Activated naive CD4-positive, alpha-beta T cell treated with anti-CD3 and anti-CD28 coated beads, Interleukin-2, amount 50 U/mL, for 72 hours (primary cell): ENCODE measurements around the gene RASL10B. TPM values are rescaled to one million over a fixed set of nuclear protein-coding genes. Genes with fewer than 3 reads are reported as not detected.

Experiments used
- ATAC-seq, 2 donors: fragments of 150-1000 bp; cut with Tn5 transposase; 2 replicates each; pipeline ENCODE4 v1.10.0; 2021; ENCODE audit warnings: mild to moderate bottlenecking in 2 of 2, moderate library complexity in 2 of 2
- DNase-seq, 2 donors: peaks; one replicate each; pipeline ENCODE4 v3.0.0; 2021 to 2022; ENCODE audit warnings: low spot score in 2 of 2
- H3K27ac Mint-ChIP-seq, 2 donors: one replicate each; pipeline ENCODE4 v1.8.0; 2022; ENCODE audit warnings: mild to moderate bottlenecking in 2 of 2, mixed read lengths in 2 of 2
- H3K36me3 Mint-ChIP-seq, 2 donors: one replicate each; pipeline ENCODE4 v1.8.0; 2022; ENCODE audit warnings: mixed read lengths in 2 of 2
- H3K9me3 Mint-ChIP-seq, 2 donors: one replicate each; pipeline ENCODE4 v1.8.0; 2022; ENCODE audit warnings: mixed read lengths in 2 of 2
- total RNA-seq, 2 donors: library from RNA; stranded (reverse); gene quantifications; one replicate each; pipeline ENCODE4 v1.2.3, GENCODE V29; 2022

The RASL10B gene
- total RNA-seq, 2 donors from 2014 or later: 1.1 TPM; not detected in 1

DNA sequence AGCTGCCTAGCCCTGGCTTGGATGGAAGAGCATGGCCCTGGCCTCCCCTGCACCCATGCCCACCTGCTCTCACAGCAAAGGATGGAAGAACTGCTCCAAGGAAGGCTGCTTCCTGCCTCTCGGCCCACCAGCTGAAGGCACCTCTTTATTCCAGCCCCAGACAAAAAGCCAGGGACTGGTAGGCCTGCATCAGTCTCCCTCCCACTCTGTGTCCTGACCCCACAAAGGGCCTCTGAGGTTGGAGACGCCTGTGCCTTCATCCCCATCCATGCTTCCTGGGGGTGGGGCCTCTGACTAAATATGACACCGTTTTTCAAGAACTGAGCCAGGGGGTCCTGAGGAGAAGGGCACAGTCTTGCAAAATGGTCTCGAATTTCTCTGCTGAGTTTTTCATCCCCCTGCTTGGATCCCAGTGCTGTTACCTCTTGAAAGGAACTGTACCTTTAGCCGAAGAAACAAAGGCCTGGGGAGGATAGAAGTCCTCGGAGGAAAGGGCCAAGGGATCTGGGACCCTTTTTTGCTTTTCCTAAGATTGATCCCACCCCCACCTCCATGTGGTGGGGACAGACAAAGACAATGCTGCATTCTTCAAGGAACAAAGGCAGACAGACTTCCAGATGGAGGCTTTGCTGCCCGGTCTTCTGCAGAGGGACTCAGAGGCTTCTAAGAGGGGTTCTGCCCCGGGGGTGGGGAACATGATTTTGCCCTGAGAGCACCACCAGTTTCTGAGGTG lies 34.5 kb downstream of the RASL10B start:
- Mint-ChIP-seq H3K36me3 (no peaks in the 10 kb centered on the region), H3K27ac (no peak overlapping the region), H3K9me3 (no peaks in the 10 kb centered on the region)
- no peak for DNase-seq
- ATAC-seq: no peak

GRCh38 chr17:35766489-35766877 lies 35.0 kb downstream of the RASL10B start:
- H3K36me3 Mint-ChIP-seq: no peaks in the 10 kb centered on the region
- ATAC-seq (no peak), DNase-seq (no peak)
- no peaks in the 10 kb centered on the region for H3K9me3 Mint-ChIP-seq
- no peak overlapping the region for H3K27ac Mint-ChIP-seq

DNA sequence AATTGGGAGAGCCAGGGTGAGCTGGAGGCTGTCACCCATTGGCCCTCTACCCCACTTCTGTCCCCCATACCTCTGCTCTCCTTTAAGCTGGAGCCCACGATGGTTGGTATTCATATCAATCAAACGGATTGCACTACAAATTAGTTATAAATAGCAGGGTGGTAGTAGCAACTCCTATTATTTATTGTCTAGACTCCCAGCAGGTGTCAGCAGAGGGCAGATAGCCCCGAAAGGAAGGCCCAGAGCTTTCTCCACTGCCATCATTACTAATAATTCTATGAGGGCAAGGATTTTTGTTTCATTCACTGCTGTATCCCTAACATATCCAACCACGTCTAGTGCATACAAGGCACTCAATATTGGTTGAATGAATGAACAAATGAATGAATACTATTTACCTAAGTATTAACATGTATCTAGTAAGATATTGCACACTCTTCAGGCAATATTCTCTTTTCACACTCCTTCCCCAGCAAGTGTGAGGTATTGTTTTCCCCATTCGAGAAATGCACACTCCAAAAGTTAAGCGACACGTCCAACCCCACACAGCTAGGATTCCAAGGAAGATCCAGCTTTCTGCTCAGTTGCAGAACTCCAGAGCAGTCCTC lies 35.6 kb downstream of the RASL10B start:
- no peak overlapping the region for H3K27ac Mint-ChIP-seq
- ATAC-seq: no peak
- no peaks in the 10 kb centered on the region for H3K9me3 Mint-ChIP-seq
- no peaks in the 10 kb centered on the region for H3K36me3 Mint-ChIP-seq
- DNase-seq: no peak

DNA sequence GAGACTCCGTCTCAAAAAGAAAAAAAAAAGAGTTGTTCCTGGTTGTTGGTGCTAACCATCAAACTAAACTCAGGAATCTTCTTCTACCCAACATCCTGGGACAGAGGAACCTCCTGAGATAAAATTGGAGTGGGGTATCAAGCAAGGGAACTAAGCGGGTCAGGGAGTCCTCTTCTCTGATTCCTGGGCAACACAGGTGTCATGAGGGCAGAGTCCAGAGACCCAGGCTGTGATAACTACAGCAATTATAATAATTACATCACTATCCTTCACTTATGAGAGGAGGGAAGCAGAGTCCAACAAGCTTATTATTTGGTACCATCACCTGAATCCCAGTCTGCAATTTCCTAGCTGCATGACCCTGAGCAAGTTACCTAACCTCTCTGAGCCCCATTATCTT lies 37.4 kb downstream of the RASL10B start:
- Mint-ChIP-seq H3K9me3 (no peaks in the 10 kb centered on the region), H3K27ac (no peak overlapping the region), H3K36me3 (no peaks in the 10 kb centered on the region)
- ATAC-seq (no peak), DNase-seq (no peak)

DNA sequence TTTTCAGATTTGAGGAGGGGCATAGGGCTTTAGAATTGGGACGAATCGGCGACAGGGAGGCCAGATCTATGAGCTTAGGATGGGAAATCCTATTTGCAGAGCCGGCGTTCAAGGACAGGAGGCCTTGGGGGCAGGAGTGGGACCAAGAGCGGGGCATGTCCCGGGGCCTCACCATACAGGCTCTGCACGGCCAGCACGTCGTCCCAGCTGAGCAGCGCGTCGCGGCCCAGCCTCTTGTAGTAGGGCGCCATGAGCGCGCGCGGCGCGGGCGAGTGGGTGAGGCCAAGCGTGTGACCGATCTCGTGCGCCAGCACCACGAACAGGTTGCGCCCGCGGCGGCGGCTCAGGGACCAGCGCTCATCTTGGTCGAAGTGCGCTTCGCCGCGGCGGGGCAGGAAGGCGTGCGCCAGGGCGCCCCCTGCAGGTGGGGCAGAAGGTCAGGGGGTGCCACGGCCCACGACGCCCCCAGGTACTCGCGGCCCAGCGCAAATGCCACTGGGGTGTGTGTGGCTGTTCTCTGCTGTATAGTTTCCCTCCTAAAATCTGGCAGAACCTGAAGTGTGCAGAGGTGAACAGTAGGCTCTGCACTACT lies 38.6 kb downstream of the RASL10B start:
- H3K27ac Mint-ChIP-seq: peak overlapping the region in 1 of 2 donors; percentile 26
- no peak for DNase-seq
- no peaks in the 10 kb centered on the region for H3K36me3 Mint-ChIP-seq
- H3K9me3 Mint-ChIP-seq: no peaks in the 10 kb centered on the region
- no peak for ATAC-seq

- no peak overlapping the region for H3K27ac Mint-ChIP-seq
Observed at GRCh38 chr17:35773129-35773528, 41.7 kb downstream of the RASL10B start.

DNA sequence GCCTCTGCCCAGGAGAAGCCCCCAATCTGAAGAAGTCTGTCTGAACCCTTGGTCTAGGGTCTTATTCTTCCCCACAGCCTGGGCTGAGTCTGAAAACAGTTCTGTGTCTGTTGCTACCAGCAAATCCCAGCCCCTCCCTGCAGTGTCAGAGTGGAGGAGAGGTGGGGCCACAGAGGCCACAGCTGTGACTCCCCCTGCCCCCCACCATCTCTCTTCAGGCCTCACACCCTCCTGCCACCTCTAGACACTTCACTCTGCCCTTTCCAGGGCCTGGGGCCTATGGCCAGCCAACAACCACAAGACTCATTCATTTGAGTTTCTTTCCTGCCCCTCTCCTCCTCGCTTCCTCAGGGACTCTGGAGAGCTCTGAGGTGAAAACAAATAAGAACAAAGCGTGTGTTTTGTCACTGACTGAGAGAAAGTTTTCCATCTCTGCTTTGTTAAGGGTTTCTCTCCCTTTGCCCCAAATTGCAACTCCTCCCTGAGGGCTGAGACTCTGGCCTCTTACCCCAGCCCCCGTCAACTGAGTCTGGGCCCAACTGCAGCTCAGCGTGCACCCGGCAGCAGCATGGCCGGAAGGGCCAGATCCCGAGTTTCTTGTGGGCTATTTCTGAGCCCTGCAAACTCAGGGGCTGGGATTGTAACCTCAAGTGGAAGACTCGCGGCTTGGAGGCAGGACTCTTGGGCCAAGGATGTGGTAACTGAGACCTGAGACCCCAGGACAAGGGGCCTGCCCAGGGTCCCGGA lies 42.4 kb downstream of the RASL10B start:
- peak overlapping the region in 1 of 2 donors; percentile 17 for H3K27ac Mint-ChIP-seq
- no peaks in the 10 kb centered on the region for H3K9me3 Mint-ChIP-seq
- ATAC-seq (no peak), DNase-seq (no peak)
- no peaks in the 10 kb centered on the region for H3K36me3 Mint-ChIP-seq

More at GRCh38 chr17:35773129-35773528, 41.7 kb downstream of the RASL10B start:
- ATAC-seq: no peak
- DNase-seq: no peak
- H3K9me3 Mint-ChIP-seq: no peaks in the 10 kb centered on the region
- no peaks in the 10 kb centered on the region for H3K36me3 Mint-ChIP-seq

- no peak for DNase-seq
- Mint-ChIP-seq H3K9me3 (no peaks in the 10 kb centered on the region), H3K27ac (no peak overlapping the region), H3K36me3 (no peaks in the 10 kb centered on the region)
- no peak for ATAC-seq
Observed at GRCh38 chr17:35774499-35774898, 43.1 kb downstream of the RASL10B start.

- H3K9me3 Mint-ChIP-seq: no peaks in the 10 kb centered on the region
- DNase-seq: no peak
- ATAC-seq: no peak
- H3K27ac Mint-ChIP-seq: no peak overlapping the region
- H3K36me3 Mint-ChIP-seq: no peaks in the 10 kb centered on the region
Observed at GRCh38 chr17:35775039-35775438, 43.6 kb downstream of the RASL10B start.

DNA sequence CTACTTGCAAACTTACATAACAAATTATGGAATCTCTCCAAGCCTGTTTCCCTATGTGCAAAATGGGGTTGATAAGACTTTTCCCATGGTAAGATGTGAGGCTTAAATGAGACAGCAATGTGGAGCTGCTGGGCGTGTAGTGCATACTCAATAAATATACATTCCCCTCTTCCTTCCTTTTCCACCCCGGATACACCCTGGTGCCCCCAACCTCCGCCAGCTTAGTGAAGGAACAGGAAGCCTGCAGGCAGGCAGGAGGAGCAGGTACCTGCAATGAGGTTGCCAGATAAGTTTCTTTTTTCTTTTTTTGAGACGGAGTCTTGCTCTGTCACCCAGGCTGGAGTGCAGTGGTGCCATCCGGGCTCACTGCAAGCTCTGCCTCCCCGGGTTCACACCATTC lies 44.1 kb downstream of the RASL10B start:
- Mint-ChIP-seq H3K36me3 (no peaks in the 10 kb centered on the region), H3K27ac (no peak overlapping the region), H3K9me3 (no peaks in the 10 kb centered on the region)
- DNase-seq (no peak), ATAC-seq (no peak)

- ATAC-seq: no peak
- DNase-seq: no peak
- H3K36me3 Mint-ChIP-seq: no peaks in the 10 kb centered on the region
Observed at GRCh38 chr17:35778641-35779196, 47.3 kb downstream of the RASL10B start.

DNA sequence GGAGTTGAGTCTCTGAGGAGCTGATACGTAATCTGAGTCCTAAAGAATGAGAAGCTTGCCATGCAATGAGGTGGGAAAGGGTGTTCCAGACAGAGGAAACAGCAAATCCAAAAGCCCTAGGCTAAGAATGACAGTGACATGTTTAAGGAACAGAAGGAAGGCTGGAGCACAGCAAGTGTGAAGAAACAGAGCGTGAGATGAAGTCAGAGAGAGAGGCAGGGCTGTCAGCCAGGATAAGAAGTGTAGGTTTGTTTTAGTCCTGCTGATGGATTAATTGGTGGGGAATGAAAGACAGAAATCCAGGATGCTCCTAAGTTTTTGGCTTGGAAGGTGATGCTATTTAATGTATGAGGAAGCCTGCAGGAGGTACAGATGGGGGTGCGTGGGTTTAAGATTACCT lies 49.5 kb downstream of the RASL10B start:
- no peak for ATAC-seq
- Mint-ChIP-seq H3K9me3 (no peaks in the 10 kb centered on the region), H3K36me3 (no peaks in the 10 kb centered on the region), H3K27ac (no peak overlapping the region)
- no peak for DNase-seq

More at GRCh38 chr17:35778641-35779196, 47.3 kb downstream of the RASL10B start:
- Mint-ChIP-seq H3K27ac (no peak overlapping the region), H3K9me3 (no peaks in the 10 kb centered on the region)

DNA sequence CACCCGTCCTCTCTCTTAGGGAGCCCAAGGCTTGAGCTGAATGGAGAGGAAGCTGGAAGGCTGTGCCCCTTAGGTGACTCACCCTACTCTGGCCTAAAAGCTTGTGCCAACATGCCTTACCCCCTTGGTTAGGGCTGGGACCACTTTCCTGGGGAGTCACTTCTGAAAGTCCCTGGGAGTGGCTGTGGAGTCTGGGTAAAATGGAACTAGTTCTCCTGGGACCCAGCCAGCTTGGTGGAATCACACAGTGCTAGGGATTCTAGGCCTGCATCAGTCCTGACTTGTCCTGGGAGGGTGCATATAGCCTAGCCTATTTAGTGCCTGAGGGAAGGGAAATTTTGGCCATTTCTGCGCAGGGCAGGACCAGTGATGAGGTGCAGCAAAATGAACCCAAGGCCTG lies 53.5 kb downstream of the RASL10B start:
- no peak for DNase-seq
- Mint-ChIP-seq H3K27ac (no peak overlapping the region), H3K36me3 (no peaks in the 10 kb centered on the region), H3K9me3 (no peaks in the 10 kb centered on the region)
- no peak for ATAC-seq

GRCh38 chr17:35786941-35787432 lies 55.5 kb downstream of the RASL10B start:
- ATAC-seq (no peak), DNase-seq (peak in 1 of 2 donors; percentile 16)
- Mint-ChIP-seq H3K9me3 (no peaks in the 10 kb centered on the region), H3K27ac (no peak overlapping the region), H3K36me3 (no peaks in the 10 kb centered on the region)

- H3K27ac Mint-ChIP-seq: no peak overlapping the region
- peak in 1 of 2 donors; percentile 31 for DNase-seq
- H3K36me3 Mint-ChIP-seq: no peaks in the 10 kb centered on the region
- H3K9me3 Mint-ChIP-seq: no peaks in the 10 kb centered on the region
- peak in 1 of 2 donors; percentile 58 for ATAC-seq
Observed at GRCh38 chr17:35788477-35789368, 57.3 kb downstream of the RASL10B start.

- no peaks in the 10 kb centered on the region for H3K9me3 Mint-ChIP-seq
- DNase-seq (no peak), ATAC-seq (no peak)
- no peak overlapping the region for H3K27ac Mint-ChIP-seq
- H3K36me3 Mint-ChIP-seq: no peaks in the 10 kb centered on the region
Observed at GRCh38 chr17:35790841-35791240, 59.4 kb downstream of the RASL10B start.
